HK-2 (cell line): ENCODE results near the gene DCST2.
A peak's percentile ranks its signal among the peaks of the same experiment; 100 is the strongest.

Source experiments
- DNase-seq: peaks from one replicate; pipeline ENCODE4 v3.0.0-alpha.2; 2018; ENCODE audit not compliant: unreplicated experiment

DCST2 gene

DNA sequence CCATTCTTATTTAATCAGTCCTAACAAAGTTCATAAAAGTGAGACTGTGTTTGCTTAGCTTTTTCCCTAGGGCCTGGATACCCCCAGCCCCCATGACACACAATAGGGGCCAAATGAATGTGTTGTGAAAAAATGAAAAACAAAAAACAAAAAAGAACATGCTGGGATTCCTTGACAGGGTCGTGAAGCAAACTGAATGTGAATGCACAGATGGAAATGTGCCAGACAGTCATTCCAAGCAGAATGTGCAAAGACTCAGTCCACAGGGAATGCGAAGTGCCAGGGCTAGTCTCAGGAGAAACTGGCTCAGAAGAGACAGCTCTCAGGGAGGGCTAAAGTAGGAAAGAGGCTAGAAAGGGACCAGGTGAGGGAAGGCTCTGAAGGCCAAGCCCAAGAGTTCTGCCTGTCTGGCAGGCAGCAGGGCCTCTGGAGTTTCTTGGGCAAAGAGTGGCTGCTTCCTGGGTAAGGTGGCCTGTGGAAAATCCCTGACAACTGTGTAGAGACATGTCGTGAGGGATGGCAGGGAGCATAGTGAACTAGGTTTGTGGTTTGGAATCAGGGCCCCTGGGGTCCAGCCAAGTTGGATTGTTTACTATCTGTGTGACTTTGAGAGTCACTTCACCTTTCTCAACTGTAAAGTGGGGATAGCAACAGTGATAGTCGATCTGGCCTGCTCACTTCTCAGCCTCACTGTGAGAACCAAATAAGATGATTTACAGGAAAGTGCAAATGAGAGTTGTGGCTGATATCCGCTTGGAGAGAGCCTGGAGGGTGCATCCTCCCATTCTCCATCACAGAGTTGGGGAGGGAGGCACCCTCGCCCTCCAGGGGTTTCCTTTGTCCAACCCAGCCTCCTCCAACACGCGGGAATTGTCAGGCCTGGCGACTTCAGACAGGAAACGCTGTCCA lies 16.3 kb upstream of the DCST2 start:
- DNase-seq, result peak; percentile 46

DNA sequence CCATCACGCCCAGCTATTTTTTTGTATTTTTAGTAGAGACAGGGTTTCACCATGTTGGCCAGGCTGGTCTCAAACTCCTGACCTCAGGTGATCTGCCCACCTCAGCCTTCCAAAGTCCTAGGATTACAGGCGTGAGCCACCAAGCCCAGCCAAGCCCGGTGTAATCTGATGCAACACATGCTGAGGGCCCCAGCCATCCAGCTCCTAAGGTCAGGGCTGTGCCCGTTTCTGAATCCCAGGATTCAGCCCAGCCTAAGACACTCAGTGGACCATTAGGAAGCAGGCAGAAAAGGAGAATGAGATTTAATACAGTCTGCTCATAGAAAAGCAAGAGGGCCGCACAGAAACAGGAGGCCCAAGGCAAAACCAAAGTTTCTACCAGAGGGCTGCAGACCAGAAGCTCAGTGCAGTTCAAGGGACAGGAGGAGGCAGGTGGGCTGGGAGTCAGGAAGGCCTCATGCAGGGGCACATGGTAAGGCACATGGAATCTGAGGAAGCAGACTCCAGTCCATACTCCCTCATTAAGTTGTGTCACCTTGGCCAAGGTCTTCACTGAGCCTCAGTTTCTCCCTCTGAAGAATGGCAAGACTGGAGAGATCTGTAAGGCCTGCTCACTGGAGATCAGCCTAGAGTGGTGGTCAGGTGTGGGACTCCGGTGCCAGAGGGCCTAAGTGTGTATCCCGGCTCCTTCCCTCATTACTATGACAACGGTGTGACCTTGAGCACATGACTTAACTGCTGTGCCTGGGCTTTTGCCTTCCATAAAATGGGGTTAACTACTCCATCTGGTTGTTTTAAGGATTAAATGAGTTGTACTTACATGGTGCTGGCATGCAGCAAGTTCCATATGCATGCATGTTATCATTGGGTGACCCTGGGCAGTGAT lies 15.1 kb upstream of the DCST2 start:
- no peak for DNase-seq

DNA sequence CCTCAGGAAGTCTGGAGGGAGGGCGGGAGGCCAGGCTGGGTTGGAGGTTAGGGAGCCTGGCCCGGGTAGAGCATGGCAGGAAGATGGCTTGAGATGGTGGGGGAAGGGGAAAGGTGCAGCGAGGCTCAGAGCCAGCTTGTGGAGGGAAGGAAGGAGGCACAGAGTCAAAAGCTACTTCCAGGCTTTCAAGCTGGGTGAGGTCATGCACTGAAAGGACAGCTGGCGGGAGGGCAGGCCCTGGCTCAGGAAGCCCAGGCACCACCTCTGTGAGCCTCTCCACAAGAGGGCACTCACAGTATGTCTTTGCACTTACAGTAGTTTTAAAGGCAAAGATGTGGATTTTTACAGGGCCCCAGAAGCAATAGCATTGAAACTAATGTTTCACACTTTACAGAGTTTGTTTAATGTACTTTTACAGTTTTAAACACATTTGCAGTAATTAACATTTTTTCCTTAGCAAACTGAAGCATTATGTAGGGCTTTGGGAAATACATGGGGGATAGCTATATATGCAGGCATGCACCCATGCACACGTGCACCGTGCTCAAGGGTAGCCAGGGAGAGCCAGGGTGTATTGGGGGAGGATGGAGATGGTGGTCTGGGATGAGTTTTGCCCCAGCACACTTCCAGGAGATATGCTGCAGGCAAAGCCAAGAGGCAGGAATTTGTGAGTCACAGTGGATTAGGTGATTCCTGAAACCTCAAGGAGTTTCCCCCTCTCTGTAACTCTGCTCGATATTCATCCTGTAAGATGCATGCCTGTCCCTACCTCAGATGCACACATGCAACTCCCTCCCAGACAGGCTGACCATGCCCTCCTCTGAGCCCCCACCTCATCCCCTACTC lies 11.5 kb upstream of the DCST2 start:
- DNase-seq, result peak; percentile 76

DNA sequence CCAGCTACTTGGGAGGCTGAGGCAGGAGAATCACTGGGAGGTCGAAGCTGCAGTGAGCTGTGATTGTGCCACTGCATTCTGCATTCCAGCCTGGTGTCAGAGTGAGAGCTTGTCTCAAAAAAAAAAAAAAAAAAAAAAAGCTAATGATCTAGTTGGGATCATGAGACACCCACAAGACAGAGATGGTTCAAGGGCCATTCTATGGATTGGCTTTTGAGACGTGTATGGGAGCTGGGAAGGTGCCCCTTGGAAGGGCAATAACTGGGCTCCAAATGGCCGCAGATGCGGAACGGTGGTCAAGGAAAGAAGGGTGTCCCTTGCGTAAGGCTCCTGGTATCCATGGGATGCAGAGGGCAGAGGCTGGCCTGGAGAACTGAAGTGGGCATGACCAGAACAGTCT lies 10.8 kb upstream of the DCST2 start:
- no peak for DNase-seq

DNA sequence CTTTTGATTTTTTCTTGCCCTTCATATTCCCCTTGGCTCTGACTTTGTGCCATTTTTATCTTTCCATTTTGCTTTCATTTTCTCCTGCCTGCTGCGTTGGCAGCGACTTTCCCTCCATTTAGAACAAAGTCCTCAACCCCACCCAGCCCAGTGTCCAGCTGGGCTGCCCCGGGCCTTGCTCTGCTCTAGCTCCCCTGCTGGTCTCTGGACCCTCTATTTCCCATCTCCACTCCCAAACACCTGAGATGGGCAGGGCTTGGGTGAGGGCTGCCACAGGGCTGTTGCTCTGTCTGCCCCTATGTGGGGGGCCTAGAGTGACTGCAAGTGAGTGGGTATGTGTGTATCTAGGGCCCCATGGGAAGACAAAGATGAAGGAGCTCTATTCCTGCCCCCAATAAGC lies 10.2 kb upstream of the DCST2 start:
- DNase-seq, result no peak

DNA sequence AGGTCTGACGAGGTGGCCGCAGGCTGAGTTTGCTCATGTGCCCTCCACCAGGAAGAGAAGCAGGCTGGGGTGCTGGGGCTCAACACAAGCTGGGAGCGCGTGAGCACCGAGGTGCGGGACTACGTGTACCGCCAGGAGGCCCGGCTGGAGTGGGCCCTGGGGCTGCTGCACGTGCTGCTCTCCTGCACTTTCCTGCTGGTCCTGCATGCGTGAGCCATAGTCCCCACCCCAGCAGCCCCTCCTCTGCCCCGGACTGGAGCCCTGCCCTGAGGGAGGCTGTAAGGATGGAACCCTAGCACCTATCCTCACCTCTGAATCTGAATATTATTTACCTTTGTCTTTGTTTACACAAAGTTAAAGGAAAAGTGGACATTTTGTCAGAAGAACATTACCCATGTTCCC lies 9.7 kb upstream of the DCST2 start:
- no peak for DNase-seq

DNA sequence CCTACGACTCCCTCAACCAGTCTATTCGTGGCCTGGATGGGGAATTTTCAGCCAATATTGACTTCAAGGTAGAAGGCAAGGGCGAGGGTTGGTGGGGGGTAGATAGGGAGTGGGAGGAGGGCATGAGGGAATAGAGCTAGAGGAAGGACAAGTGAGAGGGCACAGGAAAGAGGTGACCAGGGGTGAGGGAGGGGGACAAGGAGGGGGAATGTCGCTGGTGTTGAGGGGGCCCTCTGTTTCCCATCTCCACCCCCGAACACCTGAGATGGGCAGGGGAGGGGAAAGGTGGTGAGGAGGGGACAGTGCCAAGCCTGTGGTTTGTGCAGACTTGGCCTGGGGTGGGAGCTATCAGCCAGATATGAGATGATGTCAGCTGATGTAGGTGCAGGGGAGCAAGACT lies 9.2 kb upstream of the DCST2 start:
- DNase-seq, result no peak

DNA sequence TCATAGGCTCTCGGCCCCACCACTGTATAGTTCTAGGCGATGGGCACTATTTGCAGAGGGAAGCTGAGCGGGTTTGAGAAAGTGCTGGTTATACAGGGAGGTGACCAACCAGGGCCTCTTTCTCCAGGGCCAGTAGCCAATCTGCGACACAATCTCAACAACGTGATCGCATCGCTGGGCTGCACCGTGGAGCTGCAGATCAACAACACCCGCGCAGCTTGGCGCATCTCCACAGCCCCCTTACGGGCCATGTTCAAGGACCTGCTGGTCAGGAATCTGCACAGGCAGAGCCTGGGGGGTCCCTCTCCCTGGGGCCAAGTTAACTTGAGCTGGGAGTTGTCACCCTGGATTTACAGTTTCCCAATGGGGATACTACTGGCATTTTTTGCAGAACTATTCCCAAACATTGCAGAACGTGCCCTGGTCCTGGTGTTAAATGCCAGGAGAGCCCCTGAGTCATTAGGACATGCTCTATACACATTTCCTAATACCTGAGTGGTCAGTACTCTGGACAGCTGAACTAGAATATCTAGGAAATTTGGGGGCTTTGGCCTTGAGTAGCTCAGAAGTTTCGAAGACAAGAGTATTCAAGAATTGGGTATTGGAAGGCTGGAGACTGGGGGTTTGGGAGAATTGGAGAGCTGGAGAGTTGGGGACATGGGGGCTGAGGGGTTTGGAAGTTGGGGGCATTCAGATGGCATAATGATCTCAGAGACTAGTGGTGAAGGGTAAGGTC lies 6.9 kb upstream of the DCST2 start:
- DNase-seq, result no peak

DNA sequence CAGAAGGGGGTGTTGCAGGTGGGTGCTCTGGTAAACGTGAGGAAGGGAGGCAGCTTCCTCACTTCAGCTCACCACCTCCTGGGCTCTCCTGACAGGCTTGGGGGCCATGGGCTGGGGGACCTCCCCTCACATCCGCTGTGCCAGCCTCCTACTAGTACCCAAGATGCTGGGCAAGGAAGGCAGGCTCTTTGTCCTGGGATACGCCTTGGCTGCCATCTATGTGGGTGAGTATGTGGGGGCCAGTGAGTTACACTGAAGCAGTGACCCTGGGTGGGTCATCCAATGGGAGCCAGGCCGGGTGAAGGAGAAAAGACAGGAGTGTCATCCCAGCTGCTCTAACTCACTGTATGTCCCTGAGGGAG lies 5.7 kb upstream of the DCST2 start:
- DNase-seq, result no peak

DNA sequence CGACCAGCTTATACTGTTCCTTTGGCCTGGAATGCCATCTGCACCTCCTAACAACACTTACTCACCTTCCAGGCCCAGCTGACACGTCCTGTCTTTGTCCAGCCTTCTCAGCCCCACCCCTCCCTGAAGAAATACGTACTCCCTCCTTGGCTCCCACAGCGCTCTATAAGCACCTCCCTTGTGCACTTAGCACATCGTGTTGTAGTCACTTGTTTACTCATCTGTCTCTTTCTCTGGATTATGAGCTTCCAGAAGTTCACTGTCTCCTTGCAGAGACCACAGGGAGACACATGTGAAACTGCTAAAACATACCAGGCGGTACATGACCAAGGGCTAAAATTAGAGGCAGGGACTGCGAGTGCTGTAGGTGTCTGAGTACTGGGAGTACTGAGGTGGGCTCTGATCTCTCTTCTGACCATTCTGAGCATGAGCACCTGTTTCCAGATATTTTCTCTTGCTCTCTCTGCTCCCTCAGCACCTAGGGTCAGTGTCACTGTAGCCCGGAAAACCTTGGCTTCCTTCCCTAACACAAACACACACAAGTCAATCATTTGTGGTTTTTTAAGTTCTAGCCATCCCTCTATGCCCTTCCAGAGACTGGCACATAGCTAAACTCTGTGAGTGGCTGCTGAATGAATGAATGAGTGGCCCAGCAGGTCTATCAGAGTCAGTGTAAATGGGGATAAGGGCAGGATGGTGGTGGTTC lies 5.2 kb upstream of the DCST2 start:
- peak; percentile 55 for DNase-seq

DNA sequence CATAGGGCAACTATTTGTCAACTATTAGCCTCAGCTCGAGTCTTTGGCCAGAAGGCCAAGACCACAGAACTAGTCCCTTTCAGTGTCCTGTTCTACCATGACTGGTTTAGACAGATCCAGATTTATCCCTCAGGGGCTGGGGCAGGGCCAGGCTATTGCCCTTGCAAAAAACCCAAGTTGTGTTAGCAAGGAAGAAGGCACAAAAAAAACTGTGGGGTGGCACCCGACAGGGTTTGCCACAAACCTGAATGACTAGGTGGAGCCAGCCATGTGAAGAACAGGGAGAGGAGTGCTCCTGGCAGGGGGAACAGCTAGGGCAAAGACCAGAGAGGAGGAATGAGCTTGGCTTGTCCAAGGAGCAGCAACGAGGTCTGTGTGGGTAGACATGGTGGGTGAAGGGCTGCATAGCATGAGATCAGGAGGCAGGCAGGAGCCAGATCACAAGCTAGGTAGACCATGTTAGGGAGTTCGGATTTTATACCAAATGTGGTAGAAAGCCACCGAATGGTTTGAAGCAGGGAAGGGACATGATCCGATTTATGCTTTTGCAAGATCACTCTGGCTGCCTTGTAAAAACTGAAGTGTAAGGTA lies 4.4 kb upstream of the DCST2 start:
- DNase-seq, result no peak

DNA sequence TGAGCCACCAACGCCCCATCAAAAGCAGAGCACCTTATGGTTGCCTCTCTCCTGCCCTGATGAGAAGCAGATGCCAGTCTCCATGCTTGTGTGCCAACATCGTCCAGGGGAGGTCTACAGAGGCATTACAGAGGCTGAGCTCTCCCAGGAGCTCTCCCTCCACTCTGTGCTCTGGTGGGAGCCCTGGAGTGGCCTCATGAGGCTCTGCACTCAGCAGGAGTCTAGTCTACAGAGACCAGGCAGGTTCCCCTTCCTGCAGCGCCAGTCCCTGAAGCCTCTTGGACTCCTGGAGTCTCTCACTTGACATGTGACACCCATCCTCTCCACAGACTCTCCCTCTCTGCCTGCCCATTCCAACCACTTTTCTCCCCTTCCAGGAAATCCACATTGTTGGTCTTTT lies 3.5 kb upstream of the DCST2 start:
- no peak for DNase-seq

DNA sequence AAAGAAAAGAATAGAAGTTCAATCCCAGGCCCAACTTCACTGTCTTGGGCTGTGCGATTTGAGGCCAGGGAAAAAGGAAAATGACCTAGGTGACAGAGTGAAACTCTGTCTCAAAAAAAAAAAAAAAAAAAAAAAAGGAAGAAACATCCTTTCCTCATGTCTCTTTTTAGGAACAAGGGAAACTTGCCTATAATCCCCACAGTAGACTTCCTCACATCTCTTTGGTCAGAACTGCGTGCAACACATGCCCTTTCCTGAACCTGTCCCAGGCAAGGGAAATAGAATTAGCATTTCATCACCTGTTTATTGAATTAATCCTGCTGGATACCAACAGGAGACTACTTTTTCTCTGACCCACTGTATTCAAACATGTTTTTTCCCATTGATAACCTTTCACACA lies 2.4 kb upstream of the DCST2 start:
- no peak for DNase-seq

DNA sequence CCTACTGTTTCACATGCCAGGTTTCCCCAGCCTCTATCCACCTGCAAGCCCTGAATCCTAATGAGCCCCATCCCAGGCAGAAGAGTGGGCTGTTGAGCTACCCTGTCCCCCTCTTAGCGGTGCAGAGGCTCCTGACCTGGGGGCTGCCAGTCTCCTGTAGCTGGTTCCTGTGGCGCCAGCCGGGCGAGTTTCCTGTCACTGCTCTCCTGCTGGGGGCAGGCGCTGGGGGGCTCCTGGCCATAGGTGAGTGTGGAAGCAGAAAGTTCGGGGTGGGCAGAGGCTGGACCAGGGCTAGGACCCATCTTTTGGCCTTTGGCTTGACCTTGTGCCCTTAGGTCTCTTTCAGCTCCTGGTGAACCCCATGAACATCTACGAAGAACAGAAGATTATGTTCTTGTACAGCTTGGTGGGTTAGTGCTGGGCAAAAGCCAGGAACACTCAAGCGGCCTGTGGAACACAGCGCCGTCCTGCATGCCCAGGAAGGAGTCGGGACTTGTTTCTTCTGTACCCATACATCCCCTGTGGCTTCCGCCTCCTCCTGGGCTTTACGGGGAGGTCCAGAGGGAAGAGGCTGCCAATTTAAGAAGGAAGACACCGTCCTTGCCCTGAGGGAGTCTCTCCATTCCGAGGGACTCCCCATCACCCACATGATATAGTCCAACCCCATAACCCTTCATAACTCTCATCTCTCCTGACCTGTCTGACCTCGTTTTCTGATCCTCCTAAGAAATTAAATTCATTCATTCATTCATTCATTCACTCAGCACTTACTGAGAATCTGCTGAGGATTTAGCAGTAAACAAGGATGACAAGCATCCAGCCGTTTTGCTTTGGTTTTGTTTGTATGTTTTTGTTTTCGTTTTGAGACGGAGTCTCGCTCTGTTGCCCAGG lies 982 bp upstream of the DCST2 start:
- DNase-seq, result no peak

DNA sequence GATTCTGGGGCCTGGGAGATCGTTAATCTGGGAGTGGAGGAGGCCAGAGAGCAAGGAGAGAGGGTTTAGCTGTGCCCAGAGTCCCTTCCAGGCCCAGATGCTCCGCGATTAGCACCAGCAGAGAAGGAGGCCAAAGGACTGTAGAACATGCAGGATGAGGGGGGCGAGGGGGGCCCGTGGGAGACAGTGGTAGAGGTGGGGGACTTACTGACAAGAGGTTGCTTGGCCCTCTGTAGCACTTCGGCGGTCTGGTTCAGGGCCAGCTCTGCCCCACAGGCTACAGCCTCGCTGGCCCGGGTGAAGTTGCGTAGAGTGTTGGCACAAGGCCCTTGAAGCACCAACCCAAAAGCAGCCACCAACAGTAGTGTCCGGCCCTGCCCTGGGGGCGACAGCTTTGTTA lies 695 bp downstream of the DCST2 start:
- DNase-seq, result no peak

DNA sequence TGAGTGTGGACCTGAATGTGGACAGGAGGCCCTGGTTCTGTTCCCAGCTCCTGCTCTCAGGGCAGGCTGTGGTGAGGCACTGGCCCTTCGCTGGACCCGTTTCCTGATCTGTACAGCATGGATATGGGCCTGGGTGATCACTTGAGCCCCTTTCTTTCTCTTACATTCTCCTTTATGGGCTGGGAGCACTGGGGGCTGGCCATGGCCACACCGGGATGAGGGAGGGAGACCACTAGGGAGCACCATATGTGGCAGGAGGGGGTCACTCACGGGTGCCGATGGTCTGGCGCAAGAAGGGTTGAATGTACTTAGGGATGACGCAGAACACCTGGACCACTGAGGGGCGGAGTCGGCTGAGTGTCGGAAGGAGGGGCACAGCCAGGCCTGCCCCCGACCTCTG lies 2.7 kb downstream of the DCST2 start:
- DNase-seq, result no peak

DNA sequence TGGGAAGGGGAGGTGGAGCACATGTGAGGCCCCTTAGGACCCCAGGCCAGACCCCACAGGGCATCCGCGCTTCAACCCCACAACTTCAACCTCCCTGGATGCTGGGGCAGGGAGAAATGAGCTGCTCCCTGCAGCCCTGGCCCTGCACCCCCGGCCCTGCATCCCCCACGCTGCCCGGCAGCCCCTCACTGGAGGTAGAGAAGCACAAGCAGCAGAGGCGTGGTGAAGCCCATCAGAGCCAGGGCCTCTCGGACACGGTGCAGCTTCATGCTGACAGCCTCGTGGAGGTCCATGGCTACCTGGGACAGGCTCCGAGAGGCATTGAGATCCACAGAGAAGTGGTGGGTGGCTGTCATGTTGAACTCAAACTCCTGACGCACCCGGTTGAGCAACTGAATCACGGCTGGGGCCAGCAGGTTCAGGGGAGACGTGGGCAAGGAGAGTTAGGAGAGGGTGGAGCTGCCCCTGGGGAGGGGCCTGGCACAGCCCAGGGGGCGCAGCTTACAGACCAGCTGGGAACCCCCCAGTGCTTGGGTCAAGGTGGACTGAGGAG lies 3.3 kb downstream of the DCST2 start:
- DNase-seq, result no peak

DNA sequence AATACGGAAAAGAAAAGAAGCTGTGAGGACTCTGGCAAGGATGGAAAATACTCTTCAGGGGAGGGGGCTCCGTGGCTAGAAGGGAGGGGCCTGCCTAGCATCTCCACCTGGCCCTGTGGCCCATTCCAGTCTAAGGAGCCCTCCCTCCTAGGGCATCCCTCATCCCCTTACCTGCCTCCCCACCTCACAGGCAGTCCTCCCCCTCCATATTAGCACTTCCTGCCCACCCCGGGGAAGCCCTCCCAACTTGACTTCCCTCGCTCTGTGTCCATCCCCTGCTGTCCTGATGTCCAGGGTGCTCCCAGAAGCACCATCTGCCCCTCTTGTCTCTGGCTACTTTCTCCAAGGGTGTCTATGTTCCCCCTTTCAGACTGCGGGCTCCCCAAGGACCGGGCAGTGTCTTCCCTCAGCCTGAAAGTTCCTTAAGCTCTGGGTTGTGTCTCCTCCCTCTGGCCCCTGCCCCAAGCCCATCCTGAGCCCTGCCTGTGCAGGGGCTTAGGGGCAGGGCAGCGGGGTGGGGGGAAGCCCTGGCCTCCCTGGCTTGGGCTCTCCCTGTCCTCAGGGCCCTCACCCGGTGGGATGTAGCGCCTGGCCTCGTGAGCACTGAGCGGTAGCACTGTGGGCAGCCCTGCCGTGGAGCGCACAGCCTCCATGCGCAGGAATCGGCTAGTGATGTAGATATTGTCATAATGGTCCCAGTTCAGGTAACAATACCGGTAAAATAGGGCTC lies 3.9 kb downstream of the DCST2 start:
- no peak for DNase-seq
